ENCODE data around the gene GPBP1.

GPBP1 gene

DNA sequence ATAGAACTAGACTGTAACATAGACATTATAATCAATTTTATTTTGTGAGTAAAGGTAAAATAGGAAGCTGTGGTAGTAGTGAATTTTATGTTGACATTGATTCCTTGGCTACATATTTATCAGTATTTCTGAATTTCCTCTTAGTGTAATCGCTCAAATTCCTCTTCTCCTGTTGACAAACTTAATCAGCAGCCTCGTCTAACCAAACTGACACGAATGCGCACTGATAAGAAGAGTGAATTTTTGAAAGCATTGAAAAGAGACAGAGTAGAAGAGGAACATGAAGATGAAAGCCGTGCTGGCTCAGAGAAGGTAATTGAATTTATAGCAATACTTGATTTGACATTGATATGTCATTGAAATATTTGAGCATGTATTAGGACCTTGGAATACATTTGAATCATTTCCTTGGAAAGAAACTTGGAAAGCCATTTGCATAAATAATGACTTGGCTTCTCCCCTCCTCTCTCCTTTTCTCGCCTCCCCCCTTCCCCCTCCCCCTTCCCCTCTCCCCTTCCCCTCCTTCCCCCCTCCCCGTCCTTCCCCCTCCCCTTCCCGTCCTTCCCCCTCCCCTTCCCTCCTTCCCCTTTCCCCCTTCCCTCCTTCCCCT lies 75.5 kb downstream of the GPBP1 start:
- peaks cover 85% of the 10 kb centered on the region for H3K36me3 ChIP-seq (ENCODE audit: insufficient read depth, low read length)
- no peaks in the 10 kb centered on the region for H4K20me1 ChIP-seq (ENCODE audit: insufficient read depth, low read length)
- H3K9ac ChIP-seq (ENCODE audit: low read length), result no peak overlapping the region
- H3K4me2 ChIP-seq (ENCODE audit: low read length), result no peak overlapping the region
- H3K9me3 ChIP-seq (ENCODE audit: low read length), result no peaks in the 10 kb centered on the region
- no peak overlapping the region for H2AFZ ChIP-seq (ENCODE audit: low read length)
- H3K4me1 ChIP-seq (ENCODE audit: insufficient read depth, low read length, severe bottlenecking), result no peaks in the 10 kb centered on the region
- H3K27ac ChIP-seq (ENCODE audit: low read depth, low read length, poor library complexity, severe bottlenecking), result no peak overlapping the region
- H3K79me2 ChIP-seq (ENCODE audit: insufficient read depth, low read length), result no peaks in the 10 kb centered on the region
- TF ChIP-seq, protein P1, sequence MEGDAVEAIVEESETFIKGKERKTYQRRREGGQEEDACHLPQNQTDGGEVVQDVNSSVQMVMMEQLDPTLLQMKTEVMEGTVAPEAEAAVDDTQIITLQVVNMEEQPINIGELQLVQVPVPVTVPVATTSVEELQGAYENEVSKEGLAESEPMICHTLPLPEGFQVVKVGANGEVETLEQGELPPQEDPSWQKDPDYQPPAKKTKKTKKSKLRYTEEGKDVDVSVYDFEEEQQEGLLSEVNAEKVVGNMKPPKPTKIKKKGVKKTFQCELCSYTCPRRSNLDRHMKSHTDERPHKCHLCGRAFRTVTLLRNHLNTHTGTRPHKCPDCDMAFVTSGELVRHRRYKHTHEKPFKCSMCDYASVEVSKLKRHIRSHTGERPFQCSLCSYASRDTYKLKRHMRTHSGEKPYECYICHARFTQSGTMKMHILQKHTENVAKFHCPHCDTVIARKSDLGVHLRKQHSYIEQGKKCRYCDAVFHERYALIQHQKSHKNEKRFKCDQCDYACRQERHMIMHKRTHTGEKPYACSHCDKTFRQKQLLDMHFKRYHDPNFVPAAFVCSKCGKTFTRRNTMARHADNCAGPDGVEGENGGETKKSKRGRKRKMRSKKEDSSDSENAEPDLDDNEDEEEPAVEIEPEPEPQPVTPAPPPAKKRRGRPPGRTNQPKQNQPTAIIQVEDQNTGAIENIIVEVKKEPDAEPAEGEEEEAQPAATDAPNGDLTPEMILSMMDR (IDR thresholded peaks at IDR 0.05; ENCODE audit: low read length), result no peak
- no peak for TF ChIP-seq EZH2 (IDR thresholded peaks at IDR 0.05; ENCODE audit: borderline replicate concordance, low read length)
- no peaks in the 10 kb centered on the region; the same call in 1 of the 2 replicates for H3F3A ChIP-seq (ENCODE audit: insufficient read depth, low read length)
- no peak overlapping the region for H3K4me3 ChIP-seq (ENCODE audit: low read depth, low read length, poor library complexity, severe bottlenecking)
- no peaks in the 10 kb centered on the region for H3K27me3 ChIP-seq (ENCODE audit: insufficient read depth, low read length)
- no peaks in the 10 kb centered on the region for H3K9me2 ChIP-seq (ENCODE audit: low read depth, low read length)

DNA sequence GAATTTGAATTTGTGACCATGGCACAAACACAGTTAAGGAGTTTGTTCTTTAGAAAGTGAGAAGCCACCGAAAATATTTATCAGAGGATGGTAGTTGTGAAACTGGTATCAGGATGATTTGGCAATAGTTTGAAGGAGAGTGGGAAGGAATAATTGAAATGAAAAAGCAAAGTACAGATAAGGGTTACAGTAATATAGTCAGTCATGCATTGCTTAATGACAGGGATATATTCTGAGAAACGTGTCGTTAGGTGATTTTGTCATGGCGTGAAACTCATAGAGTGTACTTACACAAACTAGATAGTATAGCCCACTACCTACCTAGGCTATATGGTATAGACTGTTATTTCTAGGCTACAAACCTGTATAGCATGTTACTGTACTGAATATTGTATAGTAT lies 84.2 kb downstream of the GPBP1 start:
- Histone ChIP-seq H2AFZ (ENCODE audit: low read length) (no peak overlapping the region), H3F3A (ENCODE audit: insufficient read depth, low read length) (no peaks in the 10 kb centered on the region), H3K27me3 (ENCODE audit: insufficient read depth, low read length) (no peaks in the 10 kb centered on the region), H3K4me1 (ENCODE audit: insufficient read depth, low read length, severe bottlenecking) (no peaks in the 10 kb centered on the region), H4K20me1 (ENCODE audit: insufficient read depth, low read length) (no peaks in the 10 kb centered on the region), H3K9ac (ENCODE audit: low read length) (no peak overlapping the region), H3K4me3 (ENCODE audit: low read depth, low read length, poor library complexity, severe bottlenecking) (no peak overlapping the region), H3K9me3 (ENCODE audit: low read length) (no peaks in the 10 kb centered on the region), H3K4me2 (ENCODE audit: low read length) (no peak overlapping the region), H3K27ac (ENCODE audit: low read depth, low read length, poor library complexity, severe bottlenecking) (no peak overlapping the region), H3K79me2 (ENCODE audit: insufficient read depth, low read length) (no peaks in the 10 kb centered on the region), H3K36me3 (ENCODE audit: insufficient read depth, low read length) (peaks cover 94% of the 10 kb centered on the region), H3K9me2 (ENCODE audit: low read depth, low read length) (no peaks in the 10 kb centered on the region)
- TF ChIP-seq EZH2 (IDR thresholded peaks at IDR 0.05; ENCODE audit: borderline replicate concordance, low read length), result no peak
- TF ChIP-seq, protein P1 (IDR thresholded peaks at IDR 0.05; ENCODE audit: low read length), result no peak

DNA sequence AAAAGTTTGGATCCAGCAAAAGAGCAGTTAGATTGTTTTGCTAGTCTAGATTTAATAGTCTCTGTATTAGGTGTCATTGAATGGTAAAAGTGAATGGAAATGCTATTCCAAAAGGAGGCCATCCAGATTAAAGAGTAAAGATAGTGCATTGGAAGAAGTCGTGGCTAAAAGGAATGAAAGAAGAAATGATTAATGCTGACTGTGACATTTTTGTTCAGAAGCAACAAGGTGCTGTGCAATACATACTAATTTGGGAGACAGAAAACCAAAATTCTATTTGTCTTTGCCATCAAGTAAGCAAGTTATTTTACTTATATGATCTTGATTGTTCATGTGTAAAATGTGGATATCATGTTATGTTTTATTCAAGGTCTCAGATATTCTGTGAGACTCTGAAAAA lies 85.1 kb downstream of the GPBP1 start:
- Histone ChIP-seq H4K20me1 (ENCODE audit: insufficient read depth, low read length) (no peaks in the 10 kb centered on the region), H3K9me2 (ENCODE audit: low read depth, low read length) (no peaks in the 10 kb centered on the region), H3F3A (ENCODE audit: insufficient read depth, low read length) (no peaks in the 10 kb centered on the region), H3K27ac (ENCODE audit: low read depth, low read length, poor library complexity, severe bottlenecking) (no peak overlapping the region), H3K4me3 (ENCODE audit: low read depth, low read length, poor library complexity, severe bottlenecking) (no peak overlapping the region), H3K4me2 (ENCODE audit: low read length) (no peak overlapping the region), H3K9me3 (ENCODE audit: low read length) (no peaks in the 10 kb centered on the region), H3K79me2 (ENCODE audit: insufficient read depth, low read length) (no peaks in the 10 kb centered on the region), H3K27me3 (ENCODE audit: insufficient read depth, low read length) (no peaks in the 10 kb centered on the region), H3K9ac (ENCODE audit: low read length) (no peak overlapping the region), H3K4me1 (ENCODE audit: insufficient read depth, low read length, severe bottlenecking) (no peaks in the 10 kb centered on the region), H2AFZ (ENCODE audit: low read length) (no peak overlapping the region), H3K36me3 (ENCODE audit: insufficient read depth, low read length) (peaks cover 95% of the 10 kb centered on the region)
- TF ChIP-seq, protein P1 (IDR thresholded peaks at IDR 0.05; ENCODE audit: low read length), result no peak

All from OCI-LY1 (cell line).